Upper lobe of left lung (tissue), 4 donors: ENCODE data around the gene KRTAP5-1.

Experiments used
- CTCF ChIP-seq, 6 experiments: fragments of 450-650 bp in 4 of 6; fragments of 200-600 bp in 2 of 6; sonication (generic) in 2 of 6; IDR thresholded peaks; one replicate each; pipeline ENCODE4 v1.5.1; 2016 to 2019; ENCODE audit warnings: antibody characterized with exemption in 6 of 6
- EP300 ChIP-seq, 4 donors: sonication (generic); formaldehyde crosslinking; IDR thresholded peaks; one replicate each; pipeline ENCODE4 v1.5.1; 2017; ENCODE audit warnings: antibody characterized with exemption in 4 of 4, control low read depth in 2 of 4
- POLR2A ChIP-seq, 4 donors: fragments of 450-650 bp; IDR thresholded peaks; one replicate each; pipeline ENCODE4 v1.5.1; 2016 to 2017; ENCODE audit warnings: antibody characterized with exemption in 4 of 4, mild to moderate bottlenecking in 2 of 4
- POLR2AphosphoS5 ChIP-seq, 2 donors: sonication (generic); formaldehyde crosslinking; IDR thresholded peaks; one replicate each; pipeline ENCODE4 v1.5.1; 2017; ENCODE audit warnings: antibody characterized with exemption in 2 of 2

GRCh38 chr11:1540074-1540473 lies 45.0 kb downstream of the KRTAP5-1 start:
- TF ChIP-seq CTCF (IDR thresholded peaks at IDR 0.05), result no peak
- TF ChIP-seq POLR2AphosphoS5 (IDR thresholded peaks at IDR 0.05), result no peak
- no peak for TF ChIP-seq POLR2A (IDR thresholded peaks at IDR 0.05)
- TF ChIP-seq EP300 (IDR thresholded peaks at IDR 0.05), result no peak
